Measurements from ENCODE around the gene KRTAP5-3.

- TF ChIP-seq EP300 (IDR thresholded peaks at IDR 0.05) (no peak), POLR2A (IDR thresholded peaks at IDR 0.05) (no peak)
- TF ChIP-seq, protein P1, sequence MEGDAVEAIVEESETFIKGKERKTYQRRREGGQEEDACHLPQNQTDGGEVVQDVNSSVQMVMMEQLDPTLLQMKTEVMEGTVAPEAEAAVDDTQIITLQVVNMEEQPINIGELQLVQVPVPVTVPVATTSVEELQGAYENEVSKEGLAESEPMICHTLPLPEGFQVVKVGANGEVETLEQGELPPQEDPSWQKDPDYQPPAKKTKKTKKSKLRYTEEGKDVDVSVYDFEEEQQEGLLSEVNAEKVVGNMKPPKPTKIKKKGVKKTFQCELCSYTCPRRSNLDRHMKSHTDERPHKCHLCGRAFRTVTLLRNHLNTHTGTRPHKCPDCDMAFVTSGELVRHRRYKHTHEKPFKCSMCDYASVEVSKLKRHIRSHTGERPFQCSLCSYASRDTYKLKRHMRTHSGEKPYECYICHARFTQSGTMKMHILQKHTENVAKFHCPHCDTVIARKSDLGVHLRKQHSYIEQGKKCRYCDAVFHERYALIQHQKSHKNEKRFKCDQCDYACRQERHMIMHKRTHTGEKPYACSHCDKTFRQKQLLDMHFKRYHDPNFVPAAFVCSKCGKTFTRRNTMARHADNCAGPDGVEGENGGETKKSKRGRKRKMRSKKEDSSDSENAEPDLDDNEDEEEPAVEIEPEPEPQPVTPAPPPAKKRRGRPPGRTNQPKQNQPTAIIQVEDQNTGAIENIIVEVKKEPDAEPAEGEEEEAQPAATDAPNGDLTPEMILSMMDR (IDR thresholded peaks at IDR 0.05) = no peak
These were observed 21.6 kb downstream of the KRTAP5-3 start for GRCh38 chr11:1586699-1587098.
